Astrocyte (in vitro differentiated cells and primary cell): Measurements from ENCODE around the gene LPIN3. TPM values are rescaled to one million over a fixed set of nuclear protein-coding genes. Genes with fewer than 3 reads are reported as not detected.

Source experiments
- DNase-seq: peaks from one replicate; pipeline ENCODE4 v3.0.0-alpha.2; 2010; ENCODE audit warnings: low read depth
- FAIRE-seq: peaks from 2 replicates; lab custom pipeline; 2011; peaks lifted over from hg19 to GRCh38; lab: Jason Lieb, UNC
- H2AFZ ChIP-seq: 2 replicates; pipeline ENCODE4 v1.6.0; 2012; ENCODE audit warnings: low read depth, low read length, inconsistent platforms
- H3K27ac ChIP-seq: 2 replicates; pipeline ENCODE4 v1.5.1; 2011; ENCODE audit warnings: low read depth, low read length, inconsistent platforms
- H3K27me3 ChIP-seq: 2 replicates; pipeline ENCODE4 v1.6.0; 2011; ENCODE audit warnings: low read length, inconsistent platforms; ENCODE audit not compliant: insufficient read depth
- H3K36me3 ChIP-seq: 2 replicates; pipeline ENCODE4 v1.5.1; 2011; ENCODE audit warnings: low read length, inconsistent platforms; ENCODE audit not compliant: insufficient read depth
- H3K4me1 ChIP-seq: 2 replicates; pipeline ENCODE4 v1.5.1; 2011; ENCODE audit warnings: low read length, inconsistent platforms; ENCODE audit not compliant: insufficient read depth
- H3K4me2 ChIP-seq: 2 replicates; pipeline ENCODE4 v1.6.0; 2012; ENCODE audit warnings: low read length, inconsistent platforms
- H3K4me3 ChIP-seq: 2 replicates; pipeline ENCODE4 v1.5.1; 2011; ENCODE audit warnings: low read depth, mild to moderate bottlenecking, low read length, inconsistent platforms; ENCODE audit not compliant: insufficient read depth
- H3K79me2 ChIP-seq: 2 replicates; pipeline ENCODE4 v1.6.0; 2012; ENCODE audit warnings: mild to moderate bottlenecking, low read length, inconsistent platforms; ENCODE audit not compliant: insufficient read depth
- H3K9ac ChIP-seq: 2 replicates; pipeline ENCODE4 v1.6.0; 2012; ENCODE audit warnings: mild to moderate bottlenecking, low read length, inconsistent platforms
- H3K9me3 ChIP-seq: 2 replicates; pipeline ENCODE4 v1.5.1; 2012; ENCODE audit warnings: low read depth, mild to moderate bottlenecking, low read length, inconsistent platforms; ENCODE audit not compliant: insufficient read depth
- H4K20me1 ChIP-seq: 2 replicates; pipeline ENCODE4 v1.6.0; 2012; ENCODE audit warnings: low read length, inconsistent platforms; ENCODE audit not compliant: insufficient read depth
- H3K27ac Mint-ChIP-seq: one replicate; pipeline ENCODE4 v1.8.0; 2021; ENCODE audit warnings: mild to moderate bottlenecking, mixed read lengths; ENCODE audit not compliant: unreplicated experiment
- H3K27me3 Mint-ChIP-seq: one replicate; pipeline ENCODE4 v1.8.0; 2021; ENCODE audit warnings: low read depth, mixed read lengths; ENCODE audit not compliant: unreplicated experiment
- H3K36me3 Mint-ChIP-seq: one replicate; pipeline ENCODE4 v1.8.0; 2021; ENCODE audit warnings: low read depth, mixed read lengths; ENCODE audit not compliant: unreplicated experiment
- H3K4me1 Mint-ChIP-seq: one replicate; pipeline ENCODE4 v1.8.0; 2021; ENCODE audit warnings: low read depth, mixed read lengths; ENCODE audit not compliant: unreplicated experiment
- H3K4me3 Mint-ChIP-seq: one replicate; pipeline ENCODE4 v1.8.0; 2021; ENCODE audit warnings: mild to moderate bottlenecking, moderate library complexity, mixed read lengths; ENCODE audit not compliant: unreplicated experiment
- H3K9me3 Mint-ChIP-seq: one replicate; pipeline ENCODE4 v1.8.0; 2021; ENCODE audit warnings: mild to moderate bottlenecking, mixed read lengths; ENCODE audit not compliant: unreplicated experiment
- CTCF ChIP-seq: IDR thresholded peaks from 2 replicates; pipeline ENCODE4 v1.5.1; 2011; ENCODE audit warnings: low read depth, mild to moderate bottlenecking, inconsistent platforms, low read length, moderate library complexity; ENCODE audit not compliant: insufficient read depth
- EZH2 ChIP-seq: IDR thresholded peaks from 2 replicates; pipeline ENCODE4 v1.6.1; 2012; ENCODE audit warnings: mild to moderate bottlenecking, low read length, inconsistent platforms; ENCODE audit not compliant: insufficient read depth
- total RNA-seq: library from RNA; stranded (reverse); gene quantifications from 2 replicates; pipeline ENCODE4 v1.2.1, GENCODE V29; 2021

Gene LPIN3
- total RNA-seq, 1 donor from 2014 or later: 18.0 TPM

GRCh38 chr20:41364236-41364855 is 23.7 kb downstream of the LPIN3 start:
- no peak overlapping the region for H3K4me3 Mint-ChIP-seq
- H3K4me1 Mint-ChIP-seq: no peaks in the 10 kb centered on the region
- peaks cover 33% of the 10 kb centered on the region for H3K27me3 Mint-ChIP-seq
- Histone ChIP-seq H3K36me3 (no peaks in the 10 kb centered on the region), H3K79me2 (no peaks in the 10 kb centered on the region), H3K9me3 (no peaks in the 10 kb centered on the region), H3K4me2 (no peak overlapping the region), H3K4me3 (no peak overlapping the region), H3K27ac (no peak overlapping the region), H4K20me1 (no peaks in the 10 kb centered on the region), H3K27me3 (peaks cover 30% of the 10 kb centered on the region), H3K4me1 (no peaks in the 10 kb centered on the region), H2AFZ (no peak overlapping the region), H3K9ac (no peak overlapping the region)
- no peak for FAIRE-seq
- TF ChIP-seq EZH2 (no peak), CTCF (no peak)
- H3K9me3 Mint-ChIP-seq: peaks cover 2% of the 10 kb centered on the region
- peaks cover 8% of the 10 kb centered on the region for H3K36me3 Mint-ChIP-seq
- no peak for DNase-seq
- H3K27ac Mint-ChIP-seq: no peak overlapping the region

GRCh38 chr20:41364967-41365765 is 24.5 kb downstream of the LPIN3 start:
- Mint-ChIP-seq H3K4me3 (peak overlapping the region; percentile 63), H3K4me1 (no peaks in the 10 kb centered on the region), H3K27me3 (peaks cover 40% of the 10 kb centered on the region), H3K27ac (no peak overlapping the region), H3K36me3 (peaks cover 4% of the 10 kb centered on the region), H3K9me3 (peaks cover 5% of the 10 kb centered on the region)
- H2AFZ ChIP-seq: no peak overlapping the region
- H3K27ac ChIP-seq: no peak overlapping the region
- H3K4me1 ChIP-seq: no peaks in the 10 kb centered on the region
- H3K36me3 ChIP-seq: no peaks in the 10 kb centered on the region
- H3K79me2 ChIP-seq: no peaks in the 10 kb centered on the region
- H3K4me2 ChIP-seq: no peak overlapping the region
- peaks cover 31% of the 10 kb centered on the region for H3K27me3 ChIP-seq
- H3K9ac ChIP-seq: no peak overlapping the region
- DNase-seq (no peak), FAIRE-seq (no peak)
- H3K9me3 ChIP-seq: peaks cover 1% of the 10 kb centered on the region
- H3K4me3 ChIP-seq: no peak overlapping the region
- TF ChIP-seq EZH2 (no peak), CTCF (no peak)
- H4K20me1 ChIP-seq: no peaks in the 10 kb centered on the region
